GM18867 (cell line): ENCODE measurements around the gene ETV2.

Source experiments
- ATAC-seq: cut with Tn5 transposase; IDR thresholded peaks from one replicate; pipeline ENCODE4 v1.9.1; 2021; ENCODE audit warnings: mild to moderate bottlenecking, moderate library complexity; ENCODE audit not compliant: unreplicated experiment

ETV2 gene

GRCh38 chr19:35623327-35624010 lies 18.1 kb upstream of the ETV2 start:
- no peak for ATAC-seq

GRCh38 chr19:35628264-35628564 lies 13.3 kb upstream of the ETV2 start:
- no peak for ATAC-seq

GRCh38 chr19:35628565-35629331 lies 12.8 kb upstream of the ETV2 start, which contains the start of gene RBM42:
RBM42 (plus strand) TSS chr19:35629036; CDS start chr19:35629154, 118 bp downstream.
- ATAC-seq = peak; percentile 96

GRCh38 chr19:35629332-35629633 lies 12.3 kb upstream of the ETV2 start:
- peak; percentile 2 for ATAC-seq

- ATAC-seq = no peak
Measured at GRCh38 chr19:35633727-35634440, 7.7 kb upstream of the ETV2 start.

- no peak for ATAC-seq
Measured at GRCh38 chr19:35636651-35637050, 4.9 kb upstream of the ETV2 start.

GRCh38 chr19:35637165-35637564 lies 4.4 kb upstream of the ETV2 start:
- no peak for ATAC-seq

- ATAC-seq = no peak
Measured at GRCh38 chr19:35639321-35639639, 2.3 kb upstream of the ETV2 start.

GRCh38 chr19:35639863-35640262 lies 1.7 kb upstream of the ETV2 start:
- no peak for ATAC-seq

- no peak for ATAC-seq
Measured at GRCh38 chr19:35642312-35642711, 767 bp downstream of the ETV2 start.

- no peak for ATAC-seq
Measured at GRCh38 chr19:35642798-35643254, 1.3 kb downstream of the ETV2 start.

- ATAC-seq = peak; percentile 43
Measured at GRCh38 chr19:35643255-35644205, 2.0 kb downstream of the ETV2 start.

- ATAC-seq = peak; percentile 74
Measured at GRCh38 chr19:35644206-35644986, 2.9 kb downstream of the ETV2 start.

- ATAC-seq = no peak
Measured at GRCh38 chr19:35644987-35645679, 3.6 kb downstream of the ETV2 start.

GRCh38 chr19:35645680-35646511 lies 4.4 kb downstream of the ETV2 start:
- ATAC-seq = no peak

GRCh38 chr19:35648017-35648961 lies 6.7 kb downstream of the ETV2 start, which contains the start of gene COX6B1:
COX6B1 (plus strand) TSS chr19:35648323; CDS start chr19:35651244, 2,921 bp downstream.
- peak; percentile 56 for ATAC-seq

- ATAC-seq = no peak
Measured at GRCh38 chr19:35650581-35650980, 9.0 kb downstream of the ETV2 start.
